ENCODE measurements around the gene CCDC90B.
"Not testable (repeated sequence)": the region's sequence is repeated elsewhere in the genome, so short reads cannot be mapped to it uniquely, and the experiment has no call there.

The CCDC90B gene

GRCh38 chr11:83310718-83311117 is 24.6 kb upstream of the CCDC90B start:
- no peaks in the 10 kb centered on the region for H3K4me1 ChIP-seq (ENCODE audit: insufficient read depth, low read length)
- no peak overlapping the region for H3K4me3 ChIP-seq (ENCODE audit: low read length)
- no peaks in the 10 kb centered on the region for H3K27me3 ChIP-seq (ENCODE audit: insufficient read depth, low read length)
- H3K36me3 ChIP-seq (ENCODE audit: insufficient read depth, low read depth, low read length): no peaks in the 10 kb centered on the region
- H3K9me3 ChIP-seq (ENCODE audit: insufficient read depth, low read depth, low read length): no peaks in the 10 kb centered on the region
- H3K9ac ChIP-seq (ENCODE audit: low read depth, low read length): no peak overlapping the region
- H3K27ac ChIP-seq (ENCODE audit: low read length): no peak overlapping the region

- not testable (repeated sequence) for H3K9ac ChIP-seq (ENCODE audit: low read depth, low read length); H3K4me1 ChIP-seq (ENCODE audit: insufficient read depth, low read length); H3K27me3 ChIP-seq (ENCODE audit: insufficient read depth, low read length); H3K4me3 ChIP-seq (ENCODE audit: low read length); H3K9me3 ChIP-seq (ENCODE audit: insufficient read depth, low read depth, low read length); H3K27ac ChIP-seq (ENCODE audit: low read length); H3K36me3 ChIP-seq (ENCODE audit: insufficient read depth, low read depth, low read length)
These were observed 22.4 kb upstream of the CCDC90B start for GRCh38 chr11:83308536-83308935.

- no peaks in the 10 kb centered on the region for H3K9me3 ChIP-seq (ENCODE audit: insufficient read depth, low read depth, low read length)
- no peak overlapping the region for H3K27ac ChIP-seq (ENCODE audit: low read length)
- H3K9ac ChIP-seq (ENCODE audit: low read depth, low read length): no peak overlapping the region
- no peaks in the 10 kb centered on the region for H3K36me3 ChIP-seq (ENCODE audit: insufficient read depth, low read depth, low read length)
- no peaks in the 10 kb centered on the region for H3K27me3 ChIP-seq (ENCODE audit: insufficient read depth, low read length)
- H3K4me1 ChIP-seq (ENCODE audit: insufficient read depth, low read length): no peaks in the 10 kb centered on the region
- H3K4me3 ChIP-seq (ENCODE audit: low read length): no peak overlapping the region
These were observed 20.3 kb upstream of the CCDC90B start for GRCh38 chr11:83306200-83307080.

- H3K4me1 ChIP-seq (ENCODE audit: insufficient read depth, low read length): no peaks in the 10 kb centered on the region
- H3K9me3 ChIP-seq (ENCODE audit: insufficient read depth, low read depth, low read length): no peaks in the 10 kb centered on the region
- H3K9ac ChIP-seq (ENCODE audit: low read depth, low read length): no peak overlapping the region
- H3K36me3 ChIP-seq (ENCODE audit: insufficient read depth, low read depth, low read length): no peaks in the 10 kb centered on the region
- H3K27ac ChIP-seq (ENCODE audit: low read length): no peak overlapping the region
- H3K4me3 ChIP-seq (ENCODE audit: low read length): no peak overlapping the region
- no peaks in the 10 kb centered on the region for H3K27me3 ChIP-seq (ENCODE audit: insufficient read depth, low read length)
These were observed 17.1 kb upstream of the CCDC90B start for GRCh38 chr11:83303316-83303715.

- Histone ChIP-seq H3K4me3 (ENCODE audit: low read length) (no peak overlapping the region), H3K36me3 (ENCODE audit: insufficient read depth, low read depth, low read length) (no peaks in the 10 kb centered on the region), H3K4me1 (ENCODE audit: insufficient read depth, low read length) (no peaks in the 10 kb centered on the region), H3K9me3 (ENCODE audit: insufficient read depth, low read depth, low read length) (no peaks in the 10 kb centered on the region), H3K27ac (ENCODE audit: low read length) (no peak overlapping the region), H3K27me3 (ENCODE audit: insufficient read depth, low read length) (no peaks in the 10 kb centered on the region), H3K9ac (ENCODE audit: low read depth, low read length) (no peak overlapping the region)
These were observed 16.0 kb upstream of the CCDC90B start for GRCh38 chr11:83302151-83302550.

- no peak overlapping the region for H3K27ac ChIP-seq (ENCODE audit: low read length)
- H3K27me3 ChIP-seq (ENCODE audit: insufficient read depth, low read length): no peaks in the 10 kb centered on the region
- H3K9ac ChIP-seq (ENCODE audit: low read depth, low read length): no peak overlapping the region
- H3K9me3 ChIP-seq (ENCODE audit: insufficient read depth, low read depth, low read length): no peaks in the 10 kb centered on the region
- H3K36me3 ChIP-seq (ENCODE audit: insufficient read depth, low read depth, low read length): no peaks in the 10 kb centered on the region
- no peak overlapping the region for H3K4me3 ChIP-seq (ENCODE audit: low read length)
- H3K4me1 ChIP-seq (ENCODE audit: insufficient read depth, low read length): no peaks in the 10 kb centered on the region
These were observed 13.5 kb upstream of the CCDC90B start for GRCh38 chr11:83299681-83300080.

- Histone ChIP-seq H3K9me3 (ENCODE audit: insufficient read depth, low read depth, low read length) (no peaks in the 10 kb centered on the region), H3K4me1 (ENCODE audit: insufficient read depth, low read length) (peaks cover 7% of the 10 kb centered on the region; the same call in 1 of the 2 replicates), H3K9ac (ENCODE audit: low read depth, low read length) (no peak overlapping the region), H3K36me3 (ENCODE audit: insufficient read depth, low read depth, low read length) (no peaks in the 10 kb centered on the region), H3K27ac (ENCODE audit: low read length) (no peak overlapping the region), H3K4me3 (ENCODE audit: low read length) (no peak overlapping the region), H3K27me3 (ENCODE audit: insufficient read depth, low read length) (no peaks in the 10 kb centered on the region)
These were observed 8.0 kb upstream of the CCDC90B start for GRCh38 chr11:83294208-83294607.

GRCh38 chr11:83293457-83293774 is 7.2 kb upstream of the CCDC90B start:
- no peaks in the 10 kb centered on the region for H3K9me3 ChIP-seq (ENCODE audit: insufficient read depth, low read depth, low read length)
- no peaks in the 10 kb centered on the region for H3K27me3 ChIP-seq (ENCODE audit: insufficient read depth, low read length)
- H3K4me1 ChIP-seq (ENCODE audit: insufficient read depth, low read length): peaks cover 7% of the 10 kb centered on the region; the same call in 1 of the 2 replicates
- H3K27ac ChIP-seq (ENCODE audit: low read length): no peak overlapping the region
- H3K36me3 ChIP-seq (ENCODE audit: insufficient read depth, low read depth, low read length): no peaks in the 10 kb centered on the region
- no peak overlapping the region for H3K9ac ChIP-seq (ENCODE audit: low read depth, low read length)
- H3K4me3 ChIP-seq (ENCODE audit: low read length): no peak overlapping the region

- Histone ChIP-seq H3K27me3 (ENCODE audit: insufficient read depth, low read length) (no peaks in the 10 kb centered on the region), H3K36me3 (ENCODE audit: insufficient read depth, low read depth, low read length) (no peaks in the 10 kb centered on the region), H3K9ac (ENCODE audit: low read depth, low read length) (no peak overlapping the region), H3K9me3 (ENCODE audit: insufficient read depth, low read depth, low read length) (no peaks in the 10 kb centered on the region), H3K27ac (ENCODE audit: low read length) (no peak overlapping the region), H3K4me1 (ENCODE audit: insufficient read depth, low read length) (peaks cover 7% of the 10 kb centered on the region; the same call in 1 of the 2 replicates), H3K4me3 (ENCODE audit: low read length) (no peak overlapping the region)
These were observed 6.7 kb upstream of the CCDC90B start for GRCh38 chr11:83292709-83293456.

- no peaks in the 10 kb centered on the region for H3K27me3 ChIP-seq (ENCODE audit: insufficient read depth, low read length)
- H3K36me3 ChIP-seq (ENCODE audit: insufficient read depth, low read depth, low read length): no peaks in the 10 kb centered on the region
- peaks cover 15% of the 10 kb centered on the region for H3K4me1 ChIP-seq (ENCODE audit: insufficient read depth, low read length)
- H3K9me3 ChIP-seq (ENCODE audit: insufficient read depth, low read depth, low read length): no peaks in the 10 kb centered on the region
- H3K9ac ChIP-seq (ENCODE audit: low read depth, low read length): no peak overlapping the region
- no peak overlapping the region for H3K27ac ChIP-seq (ENCODE audit: low read length)
- no peak overlapping the region for H3K4me3 ChIP-seq (ENCODE audit: low read length)
These were observed 1.5 kb upstream of the CCDC90B start for GRCh38 chr11:83287631-83288030.

GRCh38 chr11:83285151-83285770 is 906 bp downstream of the CCDC90B start:
- Histone ChIP-seq H3K4me1 (ENCODE audit: insufficient read depth, low read length) (peaks cover 11% of the 10 kb centered on the region), H3K36me3 (ENCODE audit: insufficient read depth, low read depth, low read length) (peaks cover 7% of the 10 kb centered on the region; the same call in 1 of the 2 replicates), H3K9me3 (ENCODE audit: insufficient read depth, low read depth, low read length) (no peaks in the 10 kb centered on the region), H3K9ac (ENCODE audit: low read depth, low read length) (peak overlapping the region; percentile 97), H3K27me3 (ENCODE audit: insufficient read depth, low read length) (no peaks in the 10 kb centered on the region), H3K4me3 (ENCODE audit: low read length) (peak overlapping the region; percentile 99), H3K27ac (ENCODE audit: low read length) (peak overlapping the region; percentile 68)

Data from iPS-20b (cell line).